ENCODE measurements around the gene GOLT1A. TPM values are rescaled to one million over a fixed set of nuclear protein-coding genes. Genes with fewer than 3 reads are reported as not detected.

The GOLT1A gene
- total RNA-seq, 1 experiment from 2014 or later = not detected

DNA sequence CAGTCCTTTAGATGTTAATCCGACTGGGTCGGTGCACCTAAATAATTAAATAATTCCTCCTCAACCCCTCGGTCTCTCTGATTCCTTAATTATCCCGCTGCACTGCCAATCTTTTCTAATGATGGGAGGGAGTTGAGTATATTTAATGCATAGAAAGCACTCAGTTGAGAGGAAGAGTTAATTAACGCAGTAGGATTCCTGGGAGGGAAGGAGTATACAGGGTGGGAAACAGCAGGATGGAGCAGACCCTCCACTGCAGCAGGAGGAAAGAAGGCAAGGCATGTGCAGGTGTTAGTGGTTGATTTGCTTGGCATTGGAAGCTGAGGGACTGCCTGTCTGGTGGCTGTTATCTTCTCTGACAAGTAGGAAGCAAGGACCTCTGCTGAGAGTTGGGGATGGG, 37.7 kb downstream of the GOLT1A start:
- H3K9me3 ChIP-seq (replicated peaks) = no peaks in the 10 kb centered on the region
- no peak overlapping the region for H3K4me3 ChIP-seq
- H3K36me3 ChIP-seq = no peaks in the 10 kb centered on the region
- no peaks in the 10 kb centered on the region for H3K4me1 ChIP-seq
- peaks cover 20% of the 10 kb centered on the region; the same call in 1 of the 2 replicates for H3K27me3 ChIP-seq
- no peak overlapping the region for H3K27ac ChIP-seq
- DNase-seq = no peak

GRCh38 chr1:204174958-204175357, 38.8 kb downstream of the GOLT1A start:
- peaks cover 5% of the 10 kb centered on the region for H3K9me3 ChIP-seq (replicated peaks)
- no peaks in the 10 kb centered on the region for H3K36me3 ChIP-seq
- H3K27ac ChIP-seq = no peak overlapping the region
- DNase-seq = no peak
- H3K27me3 ChIP-seq = peaks cover 25% of the 10 kb centered on the region; the same call in 1 of the 2 replicates
- H3K4me1 ChIP-seq = no peaks in the 10 kb centered on the region
- no peak overlapping the region for H3K4me3 ChIP-seq

DNA sequence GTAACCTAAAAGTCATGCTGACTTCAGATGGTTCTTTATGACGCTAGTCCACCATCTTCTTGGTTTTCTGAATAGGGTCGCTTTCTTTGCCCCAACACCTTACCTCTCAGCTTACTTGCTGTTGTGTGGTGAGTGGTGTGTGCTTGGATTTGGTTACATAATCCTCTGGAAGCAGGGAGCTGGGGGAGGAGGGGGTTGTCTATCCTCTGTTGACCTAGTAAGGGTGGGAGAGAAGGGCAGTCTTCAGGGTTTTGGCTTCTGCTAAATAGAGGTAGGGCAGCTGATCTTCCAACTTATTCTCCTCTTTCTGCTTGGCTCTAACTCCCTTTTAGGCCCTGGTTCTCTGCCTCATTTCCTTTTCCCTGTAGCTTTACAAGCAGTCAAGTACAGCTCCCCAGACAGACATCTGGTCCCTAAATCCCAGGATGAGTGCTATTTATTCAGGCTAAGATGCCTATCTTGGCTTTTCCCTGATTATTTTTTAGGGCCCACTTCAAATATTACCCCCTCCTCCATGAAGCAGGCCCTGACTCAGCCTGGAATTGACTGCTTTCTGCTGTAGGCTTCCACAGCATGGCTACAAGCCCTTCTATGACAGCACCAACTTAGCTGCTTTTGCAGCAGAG, 41.3 kb downstream of the GOLT1A start:
- Histone ChIP-seq H3K4me1 (no peaks in the 10 kb centered on the region), H3K36me3 (no peaks in the 10 kb centered on the region), H3K27ac (no peak overlapping the region), H3K9me3 (replicated peaks) (peaks cover 8% of the 10 kb centered on the region), H3K27me3 (peaks cover 25% of the 10 kb centered on the region; the same call in 1 of the 2 replicates), H3K4me3 (no peak overlapping the region)
- DNase-seq = no peak

GRCh38 chr1:204171751-204172178, 42.0 kb downstream of the GOLT1A start:
- Histone ChIP-seq H3K4me1 (no peaks in the 10 kb centered on the region), H3K27me3 (peaks cover 25% of the 10 kb centered on the region; the same call in 1 of the 2 replicates), H3K27ac (no peak overlapping the region), H3K36me3 (no peaks in the 10 kb centered on the region), H3K4me3 (no peak overlapping the region), H3K9me3 (replicated peaks) (peaks cover 8% of the 10 kb centered on the region)
- DNase-seq = no peak

GRCh38 chr1:204170494-204171155, 43.2 kb downstream of the GOLT1A start:
- Histone ChIP-seq H3K36me3 (no peaks in the 10 kb centered on the region), H3K4me1 (no peaks in the 10 kb centered on the region), H3K9me3 (replicated peaks) (peaks cover 8% of the 10 kb centered on the region), H3K27ac (no peak overlapping the region), H3K27me3 (peaks cover 22% of the 10 kb centered on the region; the same call in 1 of the 2 replicates), H3K4me3 (no peak overlapping the region)
- no peak for DNase-seq

GRCh38 chr1:204169858-204170257, 43.9 kb downstream of the GOLT1A start:
- H3K9me3 ChIP-seq (replicated peaks) = peaks cover 8% of the 10 kb centered on the region
- no peaks in the 10 kb centered on the region for H3K36me3 ChIP-seq
- DNase-seq = no peak
- no peak overlapping the region for H3K27ac ChIP-seq
- no peak overlapping the region for H3K4me3 ChIP-seq
- peaks cover 16% of the 10 kb centered on the region; the same call in 1 of the 2 replicates for H3K27me3 ChIP-seq
- H3K4me1 ChIP-seq = no peaks in the 10 kb centered on the region

GRCh38 chr1:204167730-204168129, 46.1 kb downstream of the GOLT1A start:
- Histone ChIP-seq H3K36me3 (no peaks in the 10 kb centered on the region), H3K4me3 (no peak overlapping the region), H3K27me3 (0 out of 2 replicates have a peak, but pooled peaks cover 6% of the 10 kb centered on the region), H3K27ac (no peak overlapping the region), H3K4me1 (no peaks in the 10 kb centered on the region), H3K9me3 (replicated peaks) (peaks cover 8% of the 10 kb centered on the region)
- DNase-seq = no peak

DNA sequence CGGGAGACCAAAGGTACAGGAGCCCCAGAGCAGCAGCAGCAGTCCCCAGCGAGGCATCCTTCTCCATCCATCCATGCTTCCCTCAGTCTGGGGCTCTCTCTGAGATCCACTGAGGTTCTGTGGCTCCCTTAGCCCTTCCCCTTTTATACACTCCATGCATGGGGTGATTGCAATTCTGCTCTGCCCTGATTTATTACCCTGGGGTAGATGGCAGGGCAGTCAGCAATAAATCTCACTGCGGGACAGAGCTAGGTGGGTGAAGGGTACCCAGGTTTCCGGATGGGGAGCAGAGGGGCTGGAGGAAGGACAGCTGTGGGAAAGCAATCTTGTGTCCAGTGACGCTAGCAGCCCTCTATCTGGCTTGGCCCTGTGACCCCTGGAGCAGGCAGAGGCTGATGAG, 47.6 kb downstream of the GOLT1A start, which contains the start of gene REN:
REN (minus strand) TSS at position 119 of the 400 bp plus-strand sequence; CDS start at position 75, 44 bp downstream.
- no peak for DNase-seq
- Histone ChIP-seq H3K4me3 (no peak within 1 kb of the TSS), H3K27ac (no peak within 1 kb of the TSS), H3K9me3 (replicated peaks) (peaks cover 8% of the 10 kb centered on the region), H3K27me3 (0 out of 2 replicates have a peak, but pooled peaks cover 5% of the 10 kb centered on the region), H3K36me3 (no peaks in the 10 kb centered on the region), H3K4me1 (no peaks in the 10 kb centered on the region)

GRCh38 chr1:204162494-204163074, 51.2 kb downstream of the GOLT1A start:
- Histone ChIP-seq H3K4me1 (no peaks in the 10 kb centered on the region), H3K4me3 (no peak overlapping the region), H3K36me3 (no peaks in the 10 kb centered on the region), H3K27ac (no peak overlapping the region), H3K9me3 (replicated peaks) (no peaks in the 10 kb centered on the region; the same call in 1 of the 2 replicates), H3K27me3 (no peaks in the 10 kb centered on the region; the same call in 1 of the 2 replicates)
- peak; percentile 76 to 89 for DNase-seq

- DNase-seq = no peak
- Histone ChIP-seq H3K4me3 (no peak overlapping the region), H3K36me3 (no peaks in the 10 kb centered on the region), H3K27ac (no peak overlapping the region), H3K4me1 (no peaks in the 10 kb centered on the region), H3K9me3 (replicated peaks) (no peaks in the 10 kb centered on the region), H3K27me3 (no peaks in the 10 kb centered on the region; the same call in 1 of the 2 replicates)
Measured at GRCh38 chr1:204161609-204162493, 51.9 kb downstream of the GOLT1A start.

- no peaks in the 10 kb centered on the region; the same call in 1 of the 2 replicates for H3K27me3 ChIP-seq
Measured at GRCh38 chr1:204157962-204158361, 55.8 kb downstream of the GOLT1A start.

DNA sequence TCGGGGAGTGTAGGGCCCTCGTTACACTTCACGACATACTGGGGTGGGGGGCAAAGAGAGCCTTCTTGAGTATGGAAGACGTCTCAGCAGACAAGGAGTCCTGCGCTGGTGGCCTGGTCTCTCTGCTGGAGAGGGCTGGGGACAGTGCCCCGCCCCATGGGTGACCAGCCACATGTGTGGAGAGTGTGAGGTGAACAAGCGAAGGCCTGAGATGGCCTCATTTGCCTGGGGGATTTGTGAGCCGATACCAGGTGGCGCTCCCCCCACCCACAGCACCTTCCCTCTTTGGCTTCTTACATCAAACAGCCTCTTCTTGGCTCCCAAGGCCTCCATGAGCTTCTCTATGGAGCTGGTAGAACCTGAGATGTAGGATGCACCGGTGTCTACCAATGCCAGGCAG, 57.9 kb downstream of the GOLT1A start:
- H3K4me3 ChIP-seq = no peak overlapping the region
- DNase-seq = no peak
- no peaks in the 10 kb centered on the region for H3K36me3 ChIP-seq
- H3K4me1 ChIP-seq = no peaks in the 10 kb centered on the region; the same call in 1 of the 2 replicates
- no peaks in the 10 kb centered on the region for H3K9me3 ChIP-seq (replicated peaks)
- no peaks in the 10 kb centered on the region; the same call in 1 of the 2 replicates for H3K27me3 ChIP-seq
- H3K27ac ChIP-seq = no peak overlapping the region

More at GRCh38 chr1:204157962-204158361, 55.8 kb downstream of the GOLT1A start:
- no peak for DNase-seq
- Histone ChIP-seq H3K27ac (no peak overlapping the region), H3K9me3 (replicated peaks) (no peaks in the 10 kb centered on the region), H3K4me3 (no peak overlapping the region), H3K4me1 (no peaks in the 10 kb centered on the region), H3K36me3 (no peaks in the 10 kb centered on the region)

GRCh38 chr1:204154568-204155255, 59.1 kb downstream of the GOLT1A start:
- no peaks in the 10 kb centered on the region; the same call in 1 of the 2 replicates for H3K27me3 ChIP-seq
- H3K4me3 ChIP-seq = no peak overlapping the region
- no peaks in the 10 kb centered on the region for H3K9me3 ChIP-seq (replicated peaks)
- no peaks in the 10 kb centered on the region; the same call in 1 of the 2 replicates for H3K4me1 ChIP-seq
- no peak overlapping the region for H3K27ac ChIP-seq
- H3K36me3 ChIP-seq = no peaks in the 10 kb centered on the region
- DNase-seq = no peak

DNA sequence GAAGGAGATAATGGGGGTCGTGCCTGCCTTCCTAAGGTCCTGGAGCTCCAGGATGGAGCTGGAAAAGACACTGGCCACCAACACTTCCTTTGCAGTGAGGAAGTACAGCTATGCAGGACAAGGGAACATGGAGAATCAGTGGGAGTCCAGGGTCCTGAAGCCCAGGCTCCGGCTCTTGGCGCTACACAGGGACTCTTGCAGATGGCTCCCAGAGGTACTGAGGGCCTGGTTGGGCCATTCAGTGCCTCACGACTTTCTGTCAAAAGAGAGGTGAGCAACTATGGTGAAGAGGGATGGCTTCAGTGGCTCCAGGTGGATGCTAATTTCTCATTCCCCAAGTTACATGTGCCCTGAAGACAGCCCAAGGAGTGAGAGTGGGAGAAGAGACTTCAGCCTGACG, 60.1 kb downstream of the GOLT1A start:
- H3K4me1 ChIP-seq = no peaks in the 10 kb centered on the region; the same call in 1 of the 2 replicates
- H3K36me3 ChIP-seq = no peaks in the 10 kb centered on the region
- no peak overlapping the region for H3K4me3 ChIP-seq
- no peaks in the 10 kb centered on the region for H3K9me3 ChIP-seq (replicated peaks)
- H3K27ac ChIP-seq = no peak overlapping the region
- DNase-seq = no peak
- no peaks in the 10 kb centered on the region for H3K27me3 ChIP-seq
